SK-N-SH treated with all-trans-retinoic acid at 6 μM for 48 hours (cell line): ENCODE measurements around the gene KCNH1.

ENCODE experiments used
- ARNTL ChIP-seq: fragments of 450-650 bp; formaldehyde crosslinking; IDR thresholded peaks from 2 replicates; pipeline ENCODE4 v1.5.0; 2020; ENCODE audit warnings: low read depth, mild to moderate bottlenecking, moderate library complexity, borderline replicate concordance
- ESRRG ChIP-seq: fragments of 250-450 bp; sonication (Bioruptor Pico); IDR thresholded peaks from 2 replicates; pipeline ENCODE4 v1.6.1; 2021; ENCODE audit warnings: mild to moderate bottlenecking
- ISL1 ChIP-seq: fragments of 250-450 bp; sonication (Bioruptor Pico); IDR thresholded peaks from 2 replicates; pipeline ENCODE4 v2.1.2; 2022; ENCODE audit warnings: mild to moderate bottlenecking, moderate library complexity
- PPARA ChIP-seq: fragments of 250-450 bp; sonication (Bioruptor Pico); IDR thresholded peaks from 2 replicates; pipeline ENCODE4 v1.5.0; 2020; ENCODE audit warnings: mild to moderate bottlenecking, borderline replicate concordance
- RARB ChIP-seq: fragments of 250-450 bp; sonication (Bioruptor Pico); IDR thresholded peaks from 2 replicates; pipeline ENCODE4 v1.8.0; 2021; ENCODE audit warnings: mild to moderate bottlenecking, moderate library complexity
- ZFP30 ChIP-seq: fragments of 450-650 bp; formaldehyde crosslinking; IDR thresholded peaks from 2 replicates; pipeline ENCODE4 v1.5.0; 2022; ENCODE audit warnings: mild to moderate bottlenecking, moderate library complexity
- ZNF70 ChIP-seq: fragments of 450-650 bp; formaldehyde crosslinking; IDR thresholded peaks from 2 replicates; pipeline ENCODE4 v1.5.0; 2020; ENCODE audit warnings: mild to moderate bottlenecking, moderate library complexity
- TF ChIP-seq, protein P1 (sequence below): fragments of 250-450 bp; sonication (Bioruptor Pico); IDR thresholded peaks from 2 replicates; pipeline ENCODE4 v1.5.1; 2020; ENCODE audit warnings: low read depth, mild to moderate bottlenecking, moderate library complexity
- TF ChIP-seq, protein P2 (sequence below): fragments of 250-450 bp; sonication (Bioruptor Pico); IDR thresholded peaks from 2 replicates; pipeline ENCODE4 v1.5.0; 2020; ENCODE audit warnings: mild to moderate bottlenecking, moderate library complexity
- TF ChIP-seq, protein P3 (sequence below): fragments of 250-450 bp; sonication (Bioruptor Pico); IDR thresholded peaks from 2 replicates; pipeline ENCODE4 v1.8.0; 2020; ENCODE audit warnings: mild to moderate bottlenecking, moderate library complexity, borderline replicate concordance

DNA sequence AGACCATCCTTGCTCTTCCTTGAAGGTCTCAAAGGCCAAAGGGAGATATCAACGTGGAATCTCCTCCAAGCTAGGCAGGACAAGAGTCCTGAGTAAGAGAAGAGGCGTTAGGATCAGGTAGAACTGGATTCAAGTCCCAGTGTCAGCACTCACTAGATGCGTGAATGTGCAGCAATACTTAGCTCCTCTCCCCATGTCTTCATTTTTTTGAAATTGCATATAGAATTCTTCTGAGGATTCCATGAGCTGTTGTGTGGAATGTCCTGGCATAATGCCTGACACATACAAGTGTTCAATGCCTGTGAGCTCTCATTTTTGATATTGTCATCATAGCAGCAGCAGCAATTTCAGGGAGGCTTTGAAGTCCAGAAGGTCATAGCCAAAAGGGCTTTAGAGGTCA, 333.2 kb downstream of the KCNH1 start:
- TF ChIP-seq, protein P1, sequence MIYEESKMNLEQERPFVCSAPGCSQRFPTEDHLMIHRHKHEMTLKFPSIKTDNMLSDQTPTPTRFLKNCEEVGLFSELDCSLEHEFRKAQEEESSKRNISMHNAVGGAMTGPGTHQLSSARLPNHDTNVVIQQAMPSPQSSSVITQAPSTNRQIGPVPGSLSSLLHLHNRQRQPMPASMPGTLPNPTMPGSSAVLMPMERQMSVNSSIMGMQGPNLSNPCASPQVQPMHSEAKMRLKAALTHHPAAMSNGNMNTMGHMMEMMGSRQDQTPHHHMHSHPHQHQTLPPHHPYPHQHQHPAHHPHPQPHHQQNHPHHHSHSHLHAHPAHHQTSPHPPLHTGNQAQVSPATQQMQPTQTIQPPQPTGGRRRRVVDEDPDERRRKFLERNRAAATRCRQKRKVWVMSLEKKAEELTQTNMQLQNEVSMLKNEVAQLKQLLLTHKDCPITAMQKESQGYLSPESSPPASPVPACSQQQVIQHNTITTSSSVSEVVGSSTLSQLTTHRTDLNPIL (CRISPR knock-in tag): no peak
- TF ChIP-seq, protein P2, sequence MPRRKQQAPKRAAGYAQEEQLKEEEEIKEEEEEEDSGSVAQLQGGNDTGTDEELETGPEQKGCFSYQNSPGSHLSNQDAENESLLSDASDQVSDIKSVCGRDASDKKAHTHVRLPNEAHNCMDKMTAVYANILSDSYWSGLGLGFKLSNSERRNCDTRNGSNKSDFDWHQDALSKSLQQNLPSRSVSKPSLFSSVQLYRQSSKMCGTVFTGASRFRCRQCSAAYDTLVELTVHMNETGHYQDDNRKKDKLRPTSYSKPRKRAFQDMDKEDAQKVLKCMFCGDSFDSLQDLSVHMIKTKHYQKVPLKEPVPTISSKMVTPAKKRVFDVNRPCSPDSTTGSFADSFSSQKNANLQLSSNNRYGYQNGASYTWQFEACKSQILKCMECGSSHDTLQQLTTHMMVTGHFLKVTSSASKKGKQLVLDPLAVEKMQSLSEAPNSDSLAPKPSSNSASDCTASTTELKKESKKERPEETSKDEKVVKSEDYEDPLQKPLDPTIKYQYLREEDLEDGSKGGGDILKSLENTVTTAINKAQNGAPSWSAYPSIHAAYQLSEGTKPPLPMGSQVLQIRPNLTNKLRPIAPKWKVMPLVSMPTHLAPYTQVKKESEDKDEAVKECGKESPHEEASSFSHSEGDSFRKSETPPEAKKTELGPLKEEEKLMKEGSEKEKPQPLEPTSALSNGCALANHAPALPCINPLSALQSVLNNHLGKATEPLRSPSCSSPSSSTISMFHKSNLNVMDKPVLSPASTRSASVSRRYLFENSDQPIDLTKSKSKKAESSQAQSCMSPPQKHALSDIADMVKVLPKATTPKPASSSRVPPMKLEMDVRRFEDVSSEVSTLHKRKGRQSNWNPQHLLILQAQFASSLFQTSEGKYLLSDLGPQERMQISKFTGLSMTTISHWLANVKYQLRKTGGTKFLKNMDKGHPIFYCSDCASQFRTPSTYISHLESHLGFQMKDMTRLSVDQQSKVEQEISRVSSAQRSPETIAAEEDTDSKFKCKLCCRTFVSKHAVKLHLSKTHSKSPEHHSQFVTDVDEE (CRISPR knock-in tag): no peak
- no peak for TF ChIP-seq ZFP30 (CRISPR knock-in tag)
- no peak for TF ChIP-seq ZNF70
- no peak for TF ChIP-seq ARNTL (CRISPR knock-in tag)
- TF ChIP-seq PPARA (CRISPR knock-in tag): no peak
- TF ChIP-seq ISL1 (CRISPR knock-in tag): no peak
- TF ChIP-seq, protein P3, sequence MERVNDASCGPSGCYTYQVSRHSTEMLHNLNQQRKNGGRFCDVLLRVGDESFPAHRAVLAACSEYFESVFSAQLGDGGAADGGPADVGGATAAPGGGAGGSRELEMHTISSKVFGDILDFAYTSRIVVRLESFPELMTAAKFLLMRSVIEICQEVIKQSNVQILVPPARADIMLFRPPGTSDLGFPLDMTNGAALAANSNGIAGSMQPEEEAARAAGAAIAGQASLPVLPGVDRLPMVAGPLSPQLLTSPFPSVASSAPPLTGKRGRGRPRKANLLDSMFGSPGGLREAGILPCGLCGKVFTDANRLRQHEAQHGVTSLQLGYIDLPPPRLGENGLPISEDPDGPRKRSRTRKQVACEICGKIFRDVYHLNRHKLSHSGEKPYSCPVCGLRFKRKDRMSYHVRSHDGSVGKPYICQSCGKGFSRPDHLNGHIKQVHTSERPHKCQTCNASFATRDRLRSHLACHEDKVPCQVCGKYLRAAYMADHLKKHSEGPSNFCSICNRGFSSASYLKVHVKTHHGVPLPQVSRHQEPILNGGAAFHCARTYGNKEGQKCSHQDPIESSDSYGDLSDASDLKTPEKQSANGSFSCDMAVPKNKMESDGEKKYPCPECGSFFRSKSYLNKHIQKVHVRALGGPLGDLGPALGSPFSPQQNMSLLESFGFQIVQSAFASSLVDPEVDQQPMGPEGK: no peak
- no peak for TF ChIP-seq RARB (CRISPR knock-in tag)
- TF ChIP-seq ESRRG (CRISPR knock-in tag): no peak
